Mucosa of descending colon (tissue), 3 donors: Measurements from ENCODE around the gene PGBD5. TPM values are rescaled to one million over a fixed set of nuclear protein-coding genes. Genes with fewer than 3 reads are reported as not detected.

Experiments
- ATAC-seq: fragments of 200-7000 bp; cut with Tn5 transposase; one replicate; pipeline ENCODE4 v1.9.1; 2020; ENCODE audit warnings: mild to moderate bottlenecking, moderate library complexity
- DNase-seq, 3 donors: peaks; one replicate each; pipeline ENCODE4 v3.0.0-alpha.2; 2020
- H3K36me3 ChIP-seq: fragments of 200-600 bp; one replicate; pipeline ENCODE4 v1.8.0; 2021; ENCODE audit warnings: low read depth, mild to moderate bottlenecking
- H3K4me1 ChIP-seq: fragments of 200-600 bp; one replicate; pipeline ENCODE4 v1.8.0; 2021; ENCODE audit warnings: low read depth, mild to moderate bottlenecking
- H3K4me3 ChIP-seq: fragments of 200-600 bp; one replicate; pipeline ENCODE4 v1.8.0; 2021; ENCODE audit warnings: mild to moderate bottlenecking
- H3K9me3 ChIP-seq: fragments of 200-600 bp; one replicate; pipeline ENCODE4 v1.8.0; 2021; ENCODE audit warnings: mild to moderate bottlenecking
- intact Hi-C, 2 donors: fragments of 100-400 bp; cut with DNase I in 1 of 2; cut with micrococcal nuclease in 1 of 2; formaldehyde crosslinking; loops; one replicate each; pipeline versions ENCODE4 v1.11.0 to v1.11.1; 2022; cut with DNase I, micrococcal nuclease
- total RNA-seq, 3 donors: library from RNA; stranded (reverse); fragmentation: NEBNext Ultra II Directional in 2 of 3; extraction: Animal tissue kit (Norgen Biotek cat#: 25700) in 2 of 3; gene quantifications; one replicate each; pipeline versions ENCODE4 v1.2.1 to v1.2.4, GENCODE V29; 2021 to 2023
- TF ChIP-seq, protein P1 (sequence below): fragments of 200-600 bp; IDR thresholded peaks from one replicate; pipeline ENCODE4 v1.8.0; 2022; ENCODE audit warnings: antibody characterized with exemption, mild to moderate bottlenecking
- donor health status: DM: no; HTN: no; CAD: no; lungs with moderate emphysema.
- donor health status: DM: no; HTN: no; CAD: no.
- donor health status: DM: no; HTN: yes; CAD: no.

The PGBD5 gene
- total RNA-seq, 3 donors from 2014 or later = 1.4 to 3.2 (median 2.7) TPM

DNA sequence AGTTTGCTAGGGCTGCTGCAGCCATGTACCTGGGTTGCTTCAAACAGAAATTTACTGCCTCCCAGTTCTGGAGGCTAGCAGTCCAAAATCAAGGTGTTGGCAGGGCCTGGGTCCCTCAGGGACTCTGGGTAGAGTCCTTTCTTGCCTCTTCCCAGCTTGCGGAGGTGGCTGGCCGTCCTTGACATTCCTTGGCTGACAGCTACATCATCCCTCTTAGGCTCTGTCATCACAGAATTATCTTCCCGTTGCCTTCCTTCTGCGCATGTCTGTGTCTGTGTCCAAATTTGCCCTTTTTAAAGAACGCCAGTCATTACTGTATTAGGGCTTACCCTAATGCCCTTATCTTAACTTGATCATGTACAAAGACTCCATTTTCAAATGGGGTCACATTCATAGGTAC lies 37.6 kb upstream of the PGBD5 start:
- intact Hi-C loops = no loop called here

DNA sequence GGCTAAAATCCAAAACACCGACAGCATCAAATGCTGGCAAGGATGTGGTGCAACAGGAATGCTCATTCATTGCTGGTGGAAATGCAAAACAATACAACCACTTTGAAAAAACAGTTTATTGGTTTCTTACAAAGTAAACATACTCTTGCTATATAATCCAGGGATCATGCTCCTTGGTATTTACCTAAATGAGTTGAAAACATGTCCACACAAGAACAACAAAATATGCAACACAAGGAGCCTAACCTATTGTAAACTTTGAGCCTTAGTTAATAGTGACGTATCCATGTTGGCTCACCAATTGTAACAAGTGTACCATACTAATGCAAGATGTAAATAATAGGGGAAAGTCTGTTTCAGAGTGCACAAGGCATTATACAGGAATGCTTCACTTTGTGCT lies 37.2 kb upstream of the PGBD5 start:
- TF ChIP-seq, protein P1, sequence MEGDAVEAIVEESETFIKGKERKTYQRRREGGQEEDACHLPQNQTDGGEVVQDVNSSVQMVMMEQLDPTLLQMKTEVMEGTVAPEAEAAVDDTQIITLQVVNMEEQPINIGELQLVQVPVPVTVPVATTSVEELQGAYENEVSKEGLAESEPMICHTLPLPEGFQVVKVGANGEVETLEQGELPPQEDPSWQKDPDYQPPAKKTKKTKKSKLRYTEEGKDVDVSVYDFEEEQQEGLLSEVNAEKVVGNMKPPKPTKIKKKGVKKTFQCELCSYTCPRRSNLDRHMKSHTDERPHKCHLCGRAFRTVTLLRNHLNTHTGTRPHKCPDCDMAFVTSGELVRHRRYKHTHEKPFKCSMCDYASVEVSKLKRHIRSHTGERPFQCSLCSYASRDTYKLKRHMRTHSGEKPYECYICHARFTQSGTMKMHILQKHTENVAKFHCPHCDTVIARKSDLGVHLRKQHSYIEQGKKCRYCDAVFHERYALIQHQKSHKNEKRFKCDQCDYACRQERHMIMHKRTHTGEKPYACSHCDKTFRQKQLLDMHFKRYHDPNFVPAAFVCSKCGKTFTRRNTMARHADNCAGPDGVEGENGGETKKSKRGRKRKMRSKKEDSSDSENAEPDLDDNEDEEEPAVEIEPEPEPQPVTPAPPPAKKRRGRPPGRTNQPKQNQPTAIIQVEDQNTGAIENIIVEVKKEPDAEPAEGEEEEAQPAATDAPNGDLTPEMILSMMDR = no peak
- no peak for ATAC-seq
- no peaks in the 10 kb centered on the region for H3K9me3 ChIP-seq
- H3K4me1 ChIP-seq = no peaks in the 10 kb centered on the region
- no peaks in the 10 kb centered on the region for H3K36me3 ChIP-seq
- intact Hi-C loops = no loop called here
- DNase-seq = no peak
- H3K4me3 ChIP-seq = no peak overlapping the region

More for the DNA sequence above, 37.6 kb upstream of the PGBD5 start:
- Histone ChIP-seq H3K36me3 (no peaks in the 10 kb centered on the region), H3K4me3 (no peak overlapping the region), H3K4me1 (no peaks in the 10 kb centered on the region), H3K9me3 (no peaks in the 10 kb centered on the region)
- TF ChIP-seq, protein P1 = no peak
- ATAC-seq (no peak), DNase-seq (no peak)

DNA sequence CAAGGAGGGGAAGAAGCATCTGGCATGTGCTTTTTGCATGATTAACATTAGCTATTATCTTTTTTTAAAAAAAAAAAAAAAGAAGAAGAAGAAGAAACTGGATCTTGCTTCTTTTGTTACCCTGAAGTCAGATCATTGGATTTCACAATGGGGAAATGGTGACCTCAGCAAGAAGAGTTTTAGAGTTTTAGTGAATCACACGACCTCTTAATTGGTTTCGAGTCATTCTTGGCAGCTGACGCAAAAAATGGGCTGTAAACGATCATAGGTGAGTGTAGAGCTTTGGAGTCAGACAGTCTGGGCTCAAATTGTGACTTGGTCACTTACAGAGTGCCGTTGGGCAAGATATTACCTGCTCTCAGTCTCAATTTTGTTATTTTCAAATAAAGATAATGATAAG lies 33.3 kb upstream of the PGBD5 start:
- intact Hi-C loops = no loop called here
- Histone ChIP-seq H3K4me1 (no peaks in the 10 kb centered on the region), H3K9me3 (no peaks in the 10 kb centered on the region), H3K36me3 (no peaks in the 10 kb centered on the region), H3K4me3 (no peak overlapping the region)
- TF ChIP-seq, protein P1 = no peak
- ATAC-seq = peak; percentile 70
- peak in 1 of 3 donors; percentile 16 for DNase-seq

DNA sequence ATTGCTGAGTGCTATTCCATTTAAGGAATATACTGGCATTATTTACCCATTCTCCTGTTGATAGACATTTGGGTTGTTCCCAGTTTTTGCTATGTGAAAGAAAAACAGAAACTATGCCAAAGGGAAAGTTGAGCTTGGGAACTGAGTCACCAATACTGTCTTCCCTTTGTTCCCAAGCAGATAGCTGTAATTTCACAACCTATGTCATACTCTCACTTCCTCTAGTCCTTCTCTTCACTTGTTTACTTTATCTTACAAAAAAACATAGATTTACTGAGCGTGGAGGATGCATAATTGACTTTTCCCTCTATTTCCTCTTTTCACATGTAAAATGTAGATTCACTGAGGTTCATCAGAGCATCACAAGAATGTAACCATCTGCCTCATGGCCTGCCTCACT lies 32.4 kb upstream of the PGBD5 start:
- H3K36me3 ChIP-seq = no peaks in the 10 kb centered on the region
- no peaks in the 10 kb centered on the region for H3K4me1 ChIP-seq
- DNase-seq = no peak
- ATAC-seq = peak; percentile 68
- no peaks in the 10 kb centered on the region for H3K9me3 ChIP-seq
- intact Hi-C loops = no loop called here
- H3K4me3 ChIP-seq = no peak overlapping the region
- TF ChIP-seq, protein P1 = no peak

DNA sequence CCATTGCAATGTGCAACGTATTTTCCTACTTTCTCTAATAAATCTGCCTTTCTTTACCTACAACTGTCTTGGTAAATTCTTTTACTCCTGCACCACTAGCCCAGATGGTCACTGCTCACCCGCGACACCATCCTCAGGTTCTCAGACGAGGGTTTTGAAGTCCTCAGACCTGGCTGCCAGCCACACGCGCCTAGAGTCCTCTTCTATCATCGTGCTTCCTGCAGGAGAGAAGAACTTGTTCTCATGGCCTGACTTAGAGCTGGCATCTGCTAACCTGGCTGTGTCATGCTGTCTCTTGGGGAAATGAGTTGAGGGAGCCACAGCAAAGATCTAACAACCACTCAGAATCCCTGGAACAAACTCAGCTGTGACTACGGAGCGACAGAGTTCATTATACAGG lies 30.3 kb upstream of the PGBD5 start:
- no peaks in the 10 kb centered on the region for H3K9me3 ChIP-seq
- ATAC-seq (no peak), DNase-seq (no peak)
- H3K4me1 ChIP-seq = no peaks in the 10 kb centered on the region
- no peak overlapping the region for H3K4me3 ChIP-seq
- TF ChIP-seq, protein P1 = no peak
- intact Hi-C loops = no loop called here
- H3K36me3 ChIP-seq = no peaks in the 10 kb centered on the region

DNA sequence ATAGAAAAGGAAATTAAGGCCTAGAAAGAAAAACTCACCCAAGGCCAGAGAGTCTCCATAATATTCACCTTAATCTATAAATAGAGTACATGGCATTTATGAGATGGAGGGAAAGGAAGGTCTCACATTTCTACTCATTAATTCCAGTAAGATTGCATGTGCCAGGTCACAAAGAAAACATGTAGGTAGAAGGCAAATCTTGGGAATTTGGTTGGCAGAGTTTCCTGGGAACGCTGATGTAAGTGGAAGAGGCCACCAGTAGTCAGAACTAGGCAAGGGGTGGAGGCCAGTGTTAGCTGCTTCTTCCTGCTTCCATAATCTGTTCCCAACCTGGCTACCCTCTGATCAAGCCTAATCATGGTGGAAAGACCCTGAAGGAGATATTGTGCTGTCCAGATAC lies 29.2 kb upstream of the PGBD5 start:
- Histone ChIP-seq H3K9me3 (no peaks in the 10 kb centered on the region), H3K36me3 (no peaks in the 10 kb centered on the region), H3K4me3 (no peak overlapping the region), H3K4me1 (no peaks in the 10 kb centered on the region)
- intact Hi-C loops = no loop called here
- DNase-seq (no peak), ATAC-seq (no peak)
- TF ChIP-seq, protein P1 = no peak
